HEK293T (cell line): ENCODE results near the gene CYP2S1.

Experiments
- ARNT ChIP-seq: fragments of 450-650 bp; IDR thresholded peaks from 2 replicates; pipeline ENCODE4 v1.6.1; 2017; ENCODE audit warnings: mild to moderate bottlenecking
- BHLHE40 ChIP-seq: fragments of 450-650 bp; IDR thresholded peaks from 2 replicates; pipeline ENCODE4 v1.6.1; 2016; ENCODE audit warnings: mild to moderate bottlenecking, moderate library complexity, borderline replicate concordance
- ELF4 ChIP-seq: fragments of 450-650 bp; IDR thresholded peaks from 2 replicates; pipeline ENCODE4 v1.6.1; 2017; ENCODE audit warnings: antibody characterized with exemption
- FOXK2 ChIP-seq: fragments of 450-650 bp; IDR thresholded peaks from 2 replicates; pipeline ENCODE4 v1.6.1; 2016; ENCODE audit warnings: mild to moderate bottlenecking
- FOXM1 ChIP-seq: fragments of 450-650 bp; IDR thresholded peaks from 2 replicates; pipeline ENCODE4 v1.6.1; 2017; ENCODE audit warnings: mild to moderate bottlenecking, borderline replicate concordance
- L3MBTL2 ChIP-seq: fragments of 450-650 bp; conservative IDR thresholded peaks from 2 replicates; pipeline ENCODE4 v1.6.1; 2016; ENCODE audit warnings: mild to moderate bottlenecking
- SP1 ChIP-seq: fragments of 450-650 bp; IDR thresholded peaks from 2 replicates; pipeline ENCODE4 v1.6.1; 2017
- ZNF384 ChIP-seq: fragments of 450-650 bp; IDR thresholded peaks from 2 replicates; pipeline ENCODE4 v1.6.1; 2016
- TF ChIP-seq, protein P1 (sequence below): fragments of 450-650 bp; IDR thresholded peaks from 2 replicates; pipeline ENCODE4 v1.6.1; 2016

GRCh38 chr19:41223431-41224234 lies 30.6 kb downstream of the CYP2S1 start:
- no peak for TF ChIP-seq L3MBTL2
- TF ChIP-seq FOXM1: no peak
- TF ChIP-seq SP1: no peak
- TF ChIP-seq ZNF384: no peak
- TF ChIP-seq BHLHE40: no peak
- no peak for TF ChIP-seq FOXK2
- no peak for TF ChIP-seq ARNT
- no peak for TF ChIP-seq ELF4
- TF ChIP-seq, protein P1, sequence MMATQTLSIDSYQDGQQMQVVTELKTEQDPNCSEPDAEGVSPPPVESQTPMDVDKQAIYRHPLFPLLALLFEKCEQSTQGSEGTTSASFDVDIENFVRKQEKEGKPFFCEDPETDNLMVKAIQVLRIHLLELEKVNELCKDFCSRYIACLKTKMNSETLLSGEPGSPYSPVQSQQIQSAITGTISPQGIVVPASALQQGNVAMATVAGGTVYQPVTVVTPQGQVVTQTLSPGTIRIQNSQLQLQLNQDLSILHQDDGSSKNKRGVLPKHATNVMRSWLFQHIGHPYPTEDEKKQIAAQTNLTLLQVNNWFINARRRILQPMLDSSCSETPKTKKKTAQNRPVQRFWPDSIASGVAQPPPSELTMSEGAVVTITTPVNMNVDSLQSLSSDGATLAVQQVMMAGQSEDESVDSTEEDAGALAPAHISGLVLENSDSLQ: no peak
